WERI-Rb-1 (cell line): Measurements from ENCODE around the gene SUFU.

Experiments
- DNase-seq: peaks from one replicate; pipeline ENCODE4 v3.0.0-alpha.2; 2020
- H3K27ac ChIP-seq: fragments of 250-450 bp; sonication (Bioruptor Pico); 2 replicates; pipeline ENCODE4 v1.5.1; 2020; ENCODE audit warnings: mild to moderate bottlenecking, moderate library complexity
- H3K27me3 ChIP-seq: fragments of 250-450 bp; sonication (Bioruptor Pico); 2 replicates; pipeline ENCODE4 v1.5.1; 2021; ENCODE audit warnings: mild to moderate bottlenecking, low read depth, moderate library complexity; ENCODE audit not compliant: insufficient read depth, severe bottlenecking
- H3K36me3 ChIP-seq: fragments of 250-450 bp; sonication (Bioruptor Pico); 2 replicates; pipeline ENCODE4 v1.5.1; 2020; ENCODE audit warnings: mild to moderate bottlenecking, moderate library complexity
- H3K4me3 ChIP-seq: 2 replicates; pipeline ENCODE4 v1.5.1; 2011; ENCODE audit warnings: low read depth, mild to moderate bottlenecking, control low read depth, low read length
- H3K9me3 ChIP-seq: fragments of 250-450 bp; sonication (Bioruptor Pico); 2 replicates; pipeline ENCODE4 v1.5.1; 2021; ENCODE audit warnings: mild to moderate bottlenecking, moderate library complexity; ENCODE audit not compliant: severe bottlenecking
- TF ChIP-seq, protein P1 (sequence below): IDR thresholded peaks from 2 replicates; pipeline ENCODE4 v1.5.1; 2011; ENCODE audit warnings: low read depth, mild to moderate bottlenecking, control low read depth, inconsistent platforms, low read length

The SUFU gene

DNA sequence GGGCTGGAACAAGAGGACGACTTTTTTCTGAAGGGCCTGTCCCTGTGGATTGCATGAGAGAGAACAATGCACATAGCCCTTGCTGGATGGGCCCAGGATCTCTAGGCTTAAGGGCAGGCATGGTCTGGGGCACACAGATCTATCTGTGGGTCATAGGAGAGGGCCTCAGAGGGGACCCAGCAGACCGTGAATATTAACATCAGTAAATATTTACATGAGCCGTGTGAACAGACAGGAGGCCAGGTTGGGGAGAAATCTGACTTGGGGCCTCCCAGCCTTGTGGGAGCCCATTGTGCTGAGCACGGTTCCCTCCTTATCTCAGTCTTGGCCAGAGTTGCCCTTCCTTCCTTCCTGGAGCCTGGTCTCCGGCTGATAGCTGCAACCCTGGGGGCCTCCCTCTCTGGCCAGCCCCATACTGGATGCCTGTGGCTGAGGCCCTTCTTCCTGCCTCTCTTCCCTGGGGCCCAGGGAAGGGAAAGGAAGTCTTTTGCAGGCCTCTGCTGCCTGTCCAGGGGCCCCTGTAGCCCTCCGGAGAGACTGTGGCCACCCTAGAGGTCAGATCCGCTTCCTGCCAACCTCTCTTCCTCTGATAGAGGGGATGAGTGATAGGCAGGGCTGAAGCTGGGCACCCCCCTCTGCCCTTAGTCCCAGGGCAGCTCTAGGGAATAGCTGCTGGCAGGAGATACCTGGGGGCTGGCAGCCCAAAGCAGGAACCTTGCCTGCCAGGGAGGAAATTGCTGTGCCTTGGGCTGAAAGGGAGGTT is 96.0 kb downstream of the SUFU start:
- Histone ChIP-seq H3K36me3 (peaks cover 32% of the 10 kb centered on the region), H3K27ac (0 out of 2 replicates have a peak overlapping the region, but pooled peaks have one; percentile 18), H3K9me3 (no peaks in the 10 kb centered on the region), H3K4me3 (no peak overlapping the region), H3K27me3 (no peaks in the 10 kb centered on the region)
- DNase-seq: no peak
- TF ChIP-seq, protein P1, sequence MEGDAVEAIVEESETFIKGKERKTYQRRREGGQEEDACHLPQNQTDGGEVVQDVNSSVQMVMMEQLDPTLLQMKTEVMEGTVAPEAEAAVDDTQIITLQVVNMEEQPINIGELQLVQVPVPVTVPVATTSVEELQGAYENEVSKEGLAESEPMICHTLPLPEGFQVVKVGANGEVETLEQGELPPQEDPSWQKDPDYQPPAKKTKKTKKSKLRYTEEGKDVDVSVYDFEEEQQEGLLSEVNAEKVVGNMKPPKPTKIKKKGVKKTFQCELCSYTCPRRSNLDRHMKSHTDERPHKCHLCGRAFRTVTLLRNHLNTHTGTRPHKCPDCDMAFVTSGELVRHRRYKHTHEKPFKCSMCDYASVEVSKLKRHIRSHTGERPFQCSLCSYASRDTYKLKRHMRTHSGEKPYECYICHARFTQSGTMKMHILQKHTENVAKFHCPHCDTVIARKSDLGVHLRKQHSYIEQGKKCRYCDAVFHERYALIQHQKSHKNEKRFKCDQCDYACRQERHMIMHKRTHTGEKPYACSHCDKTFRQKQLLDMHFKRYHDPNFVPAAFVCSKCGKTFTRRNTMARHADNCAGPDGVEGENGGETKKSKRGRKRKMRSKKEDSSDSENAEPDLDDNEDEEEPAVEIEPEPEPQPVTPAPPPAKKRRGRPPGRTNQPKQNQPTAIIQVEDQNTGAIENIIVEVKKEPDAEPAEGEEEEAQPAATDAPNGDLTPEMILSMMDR: no peak

DNA sequence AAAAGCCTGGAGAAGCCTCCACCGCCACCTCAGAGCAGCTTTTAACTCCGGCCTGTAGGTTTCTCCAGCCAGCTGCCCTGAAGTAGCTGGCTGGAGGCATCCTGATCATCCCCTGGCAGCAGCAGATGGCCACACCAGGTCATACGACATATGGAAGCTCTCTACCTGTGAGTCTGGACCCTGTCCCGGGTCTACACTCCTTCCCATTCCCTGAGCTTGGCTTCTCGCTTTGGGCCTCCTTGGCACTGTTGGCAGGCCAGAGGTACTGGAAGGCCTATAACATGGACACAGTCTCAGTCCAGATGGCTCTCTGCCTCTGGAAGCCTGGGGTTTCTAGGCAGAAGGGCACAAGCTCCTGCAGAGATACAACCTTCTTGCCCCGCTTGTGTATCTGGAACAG is 97.0 kb downstream of the SUFU start:
- Histone ChIP-seq H3K36me3 (peaks cover 32% of the 10 kb centered on the region), H3K27ac (no peak overlapping the region), H3K9me3 (no peaks in the 10 kb centered on the region), H3K4me3 (no peak overlapping the region), H3K27me3 (no peaks in the 10 kb centered on the region)
- TF ChIP-seq, protein P1: no peak
- DNase-seq: peak; percentile 50

- DNase-seq: no peak
- Histone ChIP-seq H3K36me3 (peaks cover 32% of the 10 kb centered on the region), H3K27ac (no peak overlapping the region), H3K4me3 (no peak overlapping the region), H3K27me3 (no peaks in the 10 kb centered on the region), H3K9me3 (no peaks in the 10 kb centered on the region)
- TF ChIP-seq, protein P1: no peak
Observed at GRCh38 chr10:102601639-102602038, 97.9 kb downstream of the SUFU start.

DNA sequence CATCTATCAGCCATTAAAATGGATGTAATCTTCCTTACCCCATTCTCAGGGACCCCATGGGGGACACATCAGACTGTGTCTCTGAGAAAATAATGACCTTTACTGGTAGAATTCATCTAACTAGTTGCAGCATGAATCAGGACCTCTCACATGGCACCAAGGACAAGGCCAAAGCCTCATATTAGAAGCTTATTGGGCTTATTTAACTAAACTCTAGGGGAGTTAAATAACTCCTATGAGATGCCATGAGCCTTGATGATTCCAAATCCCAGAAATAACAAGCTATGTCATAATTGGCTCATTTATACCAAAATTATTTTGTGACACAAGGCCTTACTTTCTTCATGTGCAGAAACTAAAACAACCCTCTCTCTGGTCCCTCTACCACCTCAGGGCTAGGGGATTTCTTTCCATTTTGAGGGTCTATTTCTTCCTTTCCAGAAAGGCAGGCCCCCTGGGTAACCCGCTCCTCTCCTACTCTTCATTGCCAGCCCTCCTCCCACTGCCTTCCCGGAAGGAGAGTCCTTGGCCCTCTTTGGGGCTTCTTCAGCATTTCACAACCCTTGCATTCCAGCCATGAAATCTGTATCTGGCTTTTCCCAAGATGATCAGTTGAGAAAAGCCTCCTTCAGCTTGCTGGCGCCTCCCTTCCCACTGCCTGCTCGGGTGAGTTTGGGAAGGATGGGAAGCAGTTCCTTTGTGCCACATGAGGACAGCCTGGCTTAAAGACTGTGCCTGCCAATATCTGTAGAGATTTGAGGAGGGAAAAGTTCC is 98.7 kb downstream of the SUFU start:
- TF ChIP-seq, protein P1: no peak
- no peak overlapping the region for H3K27ac ChIP-seq
- no peaks in the 10 kb centered on the region for H3K9me3 ChIP-seq
- H3K27me3 ChIP-seq: no peaks in the 10 kb centered on the region
- no peak overlapping the region for H3K4me3 ChIP-seq
- DNase-seq: no peak
- peaks cover 29% of the 10 kb centered on the region for H3K36me3 ChIP-seq

DNA sequence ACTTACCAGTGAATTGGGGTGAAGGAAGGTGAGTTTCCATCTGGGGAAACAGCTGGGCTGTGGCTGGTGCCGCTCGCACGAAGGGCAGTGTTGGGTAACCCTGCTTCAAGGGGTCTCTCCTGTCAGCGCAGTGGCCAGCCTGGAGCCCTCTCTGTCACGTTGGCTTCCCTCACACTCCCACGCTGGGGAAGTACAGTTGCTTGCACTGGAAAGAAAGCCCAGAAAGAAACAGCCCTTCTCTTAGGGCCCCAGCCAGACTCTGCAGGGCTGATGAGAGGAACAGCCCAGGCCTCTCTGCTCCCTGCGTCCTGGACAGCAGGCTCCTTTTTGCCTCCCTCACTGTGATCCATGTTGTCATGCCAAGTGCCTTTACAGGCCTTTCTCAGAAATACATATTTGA is 100.2 kb downstream of the SUFU start:
- no peak for DNase-seq
- no peak overlapping the region for H3K27ac ChIP-seq
- TF ChIP-seq, protein P1: no peak
- no peaks in the 10 kb centered on the region for H3K27me3 ChIP-seq
- H3K36me3 ChIP-seq: peaks cover 20% of the 10 kb centered on the region
- no peak overlapping the region for H3K4me3 ChIP-seq
- H3K9me3 ChIP-seq: no peaks in the 10 kb centered on the region
